22Rv1 (cell line): ENCODE data around the gene CEP95.
"Not testable (repeated sequence)": the region's sequence is repeated elsewhere in the genome, so short reads cannot be mapped to it uniquely, and the experiment has no call there.

Source experiments
- H3K27ac ChIP-seq: fragments of 450-650 bp; 2 replicates; pipeline ENCODE4 v1.5.1; 2017
- ZFX ChIP-seq: fragments of 450-650 bp; IDR thresholded peaks from 2 replicates; pipeline ENCODE4 v1.6.1; 2017; ENCODE audit warnings: antibody characterized with exemption, borderline replicate concordance
- TF ChIP-seq, protein P1 (sequence below): fragments of 450-650 bp; IDR thresholded peaks from 2 replicates; pipeline ENCODE4 v1.5.1; 2017; ENCODE audit warnings: mild to moderate bottlenecking

CEP95 gene

GRCh38 chr17:64506576-64507412 is at the start of gene CEP95:
CEP95 (plus strand) TSS chr17:64506977; CDS start chr17:64507098, 121 bp downstream.
- TF ChIP-seq, protein P1, sequence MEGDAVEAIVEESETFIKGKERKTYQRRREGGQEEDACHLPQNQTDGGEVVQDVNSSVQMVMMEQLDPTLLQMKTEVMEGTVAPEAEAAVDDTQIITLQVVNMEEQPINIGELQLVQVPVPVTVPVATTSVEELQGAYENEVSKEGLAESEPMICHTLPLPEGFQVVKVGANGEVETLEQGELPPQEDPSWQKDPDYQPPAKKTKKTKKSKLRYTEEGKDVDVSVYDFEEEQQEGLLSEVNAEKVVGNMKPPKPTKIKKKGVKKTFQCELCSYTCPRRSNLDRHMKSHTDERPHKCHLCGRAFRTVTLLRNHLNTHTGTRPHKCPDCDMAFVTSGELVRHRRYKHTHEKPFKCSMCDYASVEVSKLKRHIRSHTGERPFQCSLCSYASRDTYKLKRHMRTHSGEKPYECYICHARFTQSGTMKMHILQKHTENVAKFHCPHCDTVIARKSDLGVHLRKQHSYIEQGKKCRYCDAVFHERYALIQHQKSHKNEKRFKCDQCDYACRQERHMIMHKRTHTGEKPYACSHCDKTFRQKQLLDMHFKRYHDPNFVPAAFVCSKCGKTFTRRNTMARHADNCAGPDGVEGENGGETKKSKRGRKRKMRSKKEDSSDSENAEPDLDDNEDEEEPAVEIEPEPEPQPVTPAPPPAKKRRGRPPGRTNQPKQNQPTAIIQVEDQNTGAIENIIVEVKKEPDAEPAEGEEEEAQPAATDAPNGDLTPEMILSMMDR, result no peak
- TF ChIP-seq ZFX, result no peak
- peak within 1 kb of the TSS; percentile 96 for H3K27ac ChIP-seq

DNA sequence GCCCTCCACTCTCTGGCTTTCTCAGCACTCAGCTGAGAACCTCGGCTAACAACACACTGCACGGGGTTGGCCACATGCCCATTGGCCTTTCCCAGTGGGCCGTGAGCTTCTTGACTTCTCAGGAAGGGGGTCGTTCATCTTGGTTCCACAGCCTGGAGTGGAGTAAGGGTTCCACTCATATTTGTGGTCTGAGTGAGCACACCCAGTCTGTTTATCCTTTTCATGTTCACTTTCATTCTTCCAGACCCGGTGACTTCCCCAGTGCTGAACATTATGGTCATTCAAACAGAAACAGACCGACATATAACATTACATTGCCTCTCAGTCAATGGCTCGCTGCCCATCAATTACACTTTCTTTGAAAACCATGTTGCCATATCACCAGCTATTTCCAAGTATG is 49.6 kb upstream of the CEP95 start:
- TF ChIP-seq ZFX, result no peak
- TF ChIP-seq, protein P1, result no peak

DNA sequence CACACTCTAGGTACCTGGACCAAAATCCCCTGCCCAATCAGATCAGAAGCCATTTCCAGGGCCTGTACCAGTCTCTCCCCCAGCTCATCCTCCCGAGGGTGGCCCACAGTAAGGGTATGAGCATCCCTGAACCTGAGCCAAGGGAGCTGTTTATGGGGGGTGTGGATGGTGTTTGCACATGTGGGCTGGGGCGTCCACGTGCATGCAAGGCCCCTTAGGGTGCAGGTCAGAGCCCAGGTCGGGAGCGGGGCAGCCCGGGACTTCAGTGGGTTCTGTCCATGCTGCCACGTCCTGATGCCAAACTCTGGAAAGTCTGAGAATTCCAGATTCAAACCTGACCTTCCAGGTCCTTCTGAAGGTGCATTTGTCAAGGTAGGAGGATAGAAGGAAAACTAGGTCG is 48.0 kb upstream of the CEP95 start:
- H3K27ac ChIP-seq, result no peak overlapping the region
- TF ChIP-seq ZFX, result no peak
- TF ChIP-seq, protein P1, result no peak

More for the DNA sequence above, 49.6 kb upstream of the CEP95 start:
- no peak overlapping the region for H3K27ac ChIP-seq

DNA sequence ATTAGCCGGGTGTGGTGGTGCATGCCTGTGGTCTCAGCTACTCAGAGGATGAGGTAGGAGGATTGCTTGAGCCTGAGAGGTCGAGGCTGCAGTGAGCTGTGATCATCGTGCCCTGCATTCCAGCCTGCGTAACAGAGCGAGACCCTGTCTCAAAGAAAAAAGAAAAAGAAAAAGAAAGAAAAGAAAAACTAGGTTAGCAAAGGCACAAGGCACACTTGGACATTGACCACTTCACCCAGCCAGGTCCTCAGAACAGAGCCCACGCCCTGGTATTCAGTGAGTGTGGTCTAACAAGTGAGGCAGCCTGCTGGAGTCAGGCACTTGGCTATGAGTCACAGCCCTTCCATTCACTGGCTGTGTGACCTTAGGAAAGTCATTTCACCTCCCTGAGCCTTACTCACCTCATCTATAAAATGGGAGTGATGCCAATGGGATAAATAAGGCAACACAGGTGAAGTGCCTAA is 47.5 kb upstream of the CEP95 start:
- TF ChIP-seq ZFX, result no peak
- TF ChIP-seq, protein P1, result no peak
- no peak overlapping the region for H3K27ac ChIP-seq

DNA sequence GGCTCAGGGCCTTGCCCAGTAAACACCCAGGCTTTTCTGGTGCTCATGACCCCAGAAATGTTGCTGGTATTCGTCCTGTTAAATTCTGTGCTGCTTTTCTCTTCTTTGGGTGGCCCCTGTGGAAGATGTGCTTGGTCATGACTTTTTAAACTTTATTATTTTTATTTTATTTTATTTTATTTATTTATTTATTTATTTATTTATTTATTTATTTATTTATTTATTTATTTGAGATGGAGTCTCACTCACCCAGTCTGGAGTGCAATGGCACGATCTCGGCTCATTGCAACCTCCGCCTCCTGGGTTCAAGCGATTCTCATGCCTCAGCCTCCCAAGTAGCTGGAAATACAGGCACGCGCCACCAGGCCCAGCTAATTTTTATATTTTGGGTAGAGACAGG is 47.0 kb upstream of the CEP95 start:
- H3K27ac ChIP-seq, result not testable (repeated sequence)

GRCh38 chr17:64460955-64461354 is 45.8 kb upstream of the CEP95 start:
- TF ChIP-seq, protein P1, result no peak
- no peak for TF ChIP-seq ZFX
- no peak overlapping the region for H3K27ac ChIP-seq

DNA sequence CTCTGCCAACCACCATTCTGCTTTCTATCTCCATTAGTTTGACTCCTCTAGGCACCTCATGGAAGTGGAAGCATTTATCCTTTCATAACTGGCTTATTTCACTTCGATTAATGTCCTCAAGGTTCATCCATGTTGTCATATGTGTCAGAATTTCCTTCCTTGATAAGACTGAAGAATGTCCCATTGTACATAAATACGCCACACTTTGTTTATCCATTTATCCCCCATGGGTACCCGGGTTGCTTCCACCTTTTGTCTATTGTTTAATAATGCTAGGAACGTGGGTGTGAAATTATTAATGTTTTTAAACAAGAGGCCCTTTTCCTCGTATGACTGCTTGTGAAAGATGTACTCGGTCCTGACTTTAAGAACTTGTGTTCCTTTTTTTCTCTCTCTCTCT is 45.0 kb upstream of the CEP95 start:
- no peak overlapping the region for H3K27ac ChIP-seq
- TF ChIP-seq, protein P1, result no peak
- TF ChIP-seq ZFX, result no peak
